Smooth muscle cell (in vitro differentiated cells): Measurements from ENCODE around the gene GLOD4. TPM values are rescaled to one million over a fixed set of nuclear protein-coding genes. Genes with fewer than 3 reads are reported as not detected.

Experiments
- DNase-seq: peaks from one replicate; lab custom pipeline; 2025; ENCODE audit not compliant: unreplicated experiment; lab: John Stamatoyannopoulos, UW
- H2AFZ ChIP-seq: fragments of 200-600 bp; sonication (generic); 2 replicates; pipeline ENCODE4 v1.6.0; 2016; ENCODE audit warnings: antibody characterized with exemption, low read depth, mild to moderate bottlenecking
- H3F3A ChIP-seq: fragments of 200-600 bp; sonication (generic); 2 replicates; pipeline ENCODE4 v1.6.0; 2017; ENCODE audit warnings: antibody characterized with exemption, low read depth
- H3K27ac ChIP-seq: fragments of 200-600 bp; sonication (generic); 2 replicates; pipeline ENCODE4 v1.5.1; 2016; ENCODE audit warnings: low read depth, mild to moderate bottlenecking
- H3K27me3 ChIP-seq: fragments of 200-600 bp; sonication (generic); 2 replicates; pipeline ENCODE4 v1.6.1; 2016; ENCODE audit warnings: low read depth, mild to moderate bottlenecking
- H3K36me3 ChIP-seq: fragments of 200-600 bp; sonication (generic); 2 replicates; pipeline ENCODE4 v1.5.1; 2016; ENCODE audit warnings: low read depth
- H3K4me1 ChIP-seq: fragments of 200-600 bp; sonication (generic); 2 replicates; pipeline ENCODE4 v1.5.1; 2016; ENCODE audit warnings: low read depth
- H3K4me2 ChIP-seq: fragments of 200-600 bp; sonication (generic); 2 replicates; pipeline ENCODE4 v1.6.0; 2016; ENCODE audit warnings: mild to moderate bottlenecking
- H3K4me3 ChIP-seq: fragments of 200-600 bp; sonication (generic); 2 replicates; pipeline ENCODE4 v1.5.1; 2016; ENCODE audit warnings: mild to moderate bottlenecking
- H3K79me2 ChIP-seq: fragments of 200-600 bp; sonication (generic); 2 replicates; pipeline ENCODE4 v1.6.0; 2016; ENCODE audit warnings: low read depth, mild to moderate bottlenecking
- H3K9ac ChIP-seq: fragments of 200-600 bp; sonication (generic); 2 replicates; pipeline ENCODE4 v1.6.0; 2016; ENCODE audit warnings: low read depth
- H3K9me3 ChIP-seq: fragments of 200-600 bp; sonication (generic); replicated peaks from 2 replicates; pipeline ENCODE4 v1.5.1; 2016; ENCODE audit warnings: low read depth
- H4K20me1 ChIP-seq: fragments of 200-600 bp; sonication (generic); 2 replicates; pipeline ENCODE4 v1.6.0; 2016; ENCODE audit warnings: low read depth
- CTCF ChIP-seq: fragments of 200-600 bp; sonication (generic); IDR thresholded peaks from 2 replicates; pipeline ENCODE4 v1.5.1; 2017; ENCODE audit warnings: borderline replicate concordance, mild to moderate bottlenecking, antibody characterized with exemption; ENCODE audit not compliant: insufficient read depth, poor library complexity, severe bottlenecking
- WGBS: methylation state at CpG from one replicate; pipeline ENCODE4 v1.1.7; 2016; ENCODE audit warnings: low lambda C conversion rate; 5-methylcytosine and 5-hydroxymethylcytosine counted together
- polyA plus RNA-seq: library from polyadenylated mRNA; unstranded; fragments of >200 nt; fragmentation: Nextera tagmentation; extraction: Ambion mirVana; gene quantifications from 2 replicates; pipeline ENCODE4 v1.2.1, GENCODE V29; 2016
- total RNA-seq: library from RNA; depleted of rRNA; stranded (reverse); fragments of >200 nt; gene quantifications from 2 replicates; pipeline ENCODE4 v1.2.3, GENCODE V29; 2014

Gene GLOD4
- total and polyA plus RNA-seq, 2 experiments from 2014 or later = 47.2 to 53.5 TPM

- Histone ChIP-seq H3K9ac (no peak overlapping the region), H3K9me3 (no peaks in the 10 kb centered on the region), H3K27me3 (no peaks in the 10 kb centered on the region), H3K4me3 (no peak overlapping the region), H3K4me1 (no peaks in the 10 kb centered on the region), H3F3A (peaks cover 5% of the 10 kb centered on the region), H3K36me3 (no peaks in the 10 kb centered on the region), H3K27ac (no peak overlapping the region), H2AFZ (no peak overlapping the region), H3K4me2 (no peak overlapping the region), H3K79me2 (peaks cover 9% of the 10 kb centered on the region), H4K20me1 (peaks cover 61% of the 10 kb centered on the region)
- no peak for TF ChIP-seq CTCF
- 98% methylated on average over 13 of the region's 14 CpGs for whole genome bisulfite sequencing
- DNase-seq = no peak
These were observed 30.6 kb upstream of the GLOD4 start for GRCh38 chr17:812638-813204.

GRCh38 chr17:811051-811784, 29.1 kb upstream of the GLOD4 start:
- Histone ChIP-seq H3F3A (peaks cover 5% of the 10 kb centered on the region), H3K79me2 (peaks cover 9% of the 10 kb centered on the region), H3K9me3 (no peaks in the 10 kb centered on the region), H3K9ac (no peak overlapping the region), H3K27ac (no peak overlapping the region), H4K20me1 (peaks cover 76% of the 10 kb centered on the region), H3K4me1 (no peaks in the 10 kb centered on the region), H2AFZ (no peak overlapping the region), H3K4me3 (no peak overlapping the region), H3K36me3 (no peaks in the 10 kb centered on the region), H3K27me3 (no peaks in the 10 kb centered on the region), H3K4me2 (no peak overlapping the region)
- 70% methylated on average over 23 of the region's 29 CpGs for WGBS
- TF ChIP-seq CTCF = no peak
- DNase-seq = no peak

- Histone ChIP-seq H3K79me2 (peaks cover 9% of the 10 kb centered on the region), H3K36me3 (no peaks in the 10 kb centered on the region), H3K9me3 (no peaks in the 10 kb centered on the region), H4K20me1 (peaks cover 74% of the 10 kb centered on the region), H3K27me3 (no peaks in the 10 kb centered on the region), H3K4me3 (no peak overlapping the region), H2AFZ (no peak overlapping the region), H3K4me1 (peaks cover 3% of the 10 kb centered on the region), H3K9ac (no peak overlapping the region), H3F3A (no peaks in the 10 kb centered on the region), H3K27ac (no peak overlapping the region), H3K4me2 (no peak overlapping the region)
- TF ChIP-seq CTCF = no peak
- DNase-seq = no peak
- WGBS = 96% methylated on average over 28 of the region's 28 CpGs
These were observed 25.6 kb upstream of the GLOD4 start for GRCh38 chr17:807523-808294.
